HEK293 (cell line): Measurements from ENCODE around the gene TSACC.

Experiments
- CTCF ChIA-PET: fragments of 350-600 bp; formaldehyde crosslinking; extraction: SDS; loops from one replicate; lab custom pipeline; 2021; ENCODE audit warnings: antibody characterized with exemption; lab: Yijun Ruan, JAX
- POLR2A ChIA-PET: fragments of 300-600 bp; formaldehyde crosslinking; extraction: SDS; loops from one replicate; lab custom pipeline; 2020; ENCODE audit warnings: antibody characterized with exemption, inconsistent platforms; lab: Yijun Ruan, JAX
- H3K27ac ChIP-seq: fragments of 200-500 bp; sonication (Bioruptor generic); 2 replicates; pipeline ENCODE4 v1.5.1; 2014; ENCODE audit warnings: low read depth, low read length, control low read depth, inconsistent platforms; ENCODE audit errors: extremely low read depth
- H3K36me3 ChIP-seq, 2 experiments: fragments of 200-500 bp in 1 of 2; sonication (Bioruptor generic) in 1 of 2; 1 replicate in 1 of 2; 2 replicates in 1 of 2; pipeline ENCODE4 v1.5.1; 2014 to 2017; ENCODE audit warnings: inconsistent platforms in 2 of 2, low read length in 2 of 2; ENCODE audit not compliant: control insufficient read depth in 2 of 2, insufficient read depth in 1 of 2
- H3K4me1 ChIP-seq: fragments of 200-500 bp; sonication (Bioruptor generic); 2 replicates; pipeline ENCODE4 v1.5.1; 2014; ENCODE audit warnings: mild to moderate bottlenecking, low read length, inconsistent platforms; ENCODE audit not compliant: control insufficient read depth, insufficient read depth
- H3K4me3 ChIP-seq: 2 replicates; pipeline ENCODE4 v1.5.1; 2011; ENCODE audit warnings: low read depth, mild to moderate bottlenecking, control low read depth, low read length, moderate library complexity
- H3K9me3 ChIP-seq: fragments of 200-500 bp; sonication (Bioruptor generic); 2 replicates; pipeline ENCODE4 v1.5.1; 2014; ENCODE audit warnings: low read depth, low read length, inconsistent platforms; ENCODE audit not compliant: control insufficient read depth, insufficient read depth
- BCL11A ChIP-seq: fragments of 450-650 bp; formaldehyde crosslinking; IDR thresholded peaks from 2 replicates; pipeline ENCODE4 v1.5.1; 2016; ENCODE audit warnings: low read depth, missing biosample characterization, missing genetic modification characterization
- EGR2 ChIP-seq: fragments of 450-650 bp; formaldehyde crosslinking; IDR thresholded peaks from 2 replicates; pipeline ENCODE4 v1.5.1; 2016; ENCODE audit warnings: low read depth, missing biosample characterization, missing genetic modification characterization
- KLF16 ChIP-seq: fragments of 450-650 bp; formaldehyde crosslinking; IDR thresholded peaks from 2 replicates; pipeline ENCODE4 v1.5.1; 2017; ENCODE audit warnings: missing biosample characterization, missing genetic modification characterization
- YY2 ChIP-seq: fragments of 450-650 bp; formaldehyde crosslinking; IDR thresholded peaks from 2 replicates; pipeline ENCODE4 v1.5.1; 2016; ENCODE audit warnings: missing biosample characterization, missing genetic modification characterization
- ZBTB26 ChIP-seq: fragments of 450-650 bp; formaldehyde crosslinking; optimal IDR thresholded peaks from 2 replicates; pipeline ENCODE3; 2016; ENCODE audit warnings: missing biosample characterization, mild to moderate bottlenecking, missing genetic modification characterization
- ZBTB48 ChIP-seq: fragments of 450-650 bp; formaldehyde crosslinking; IDR thresholded peaks from 2 replicates; pipeline ENCODE4 v1.5.1; 2016; ENCODE audit warnings: missing biosample characterization, missing genetic modification characterization
- ZBTB7A ChIP-seq: fragments of 450-650 bp; formaldehyde crosslinking; IDR thresholded peaks from 2 replicates; pipeline ENCODE4 v1.5.1; 2016; ENCODE audit warnings: low read depth, missing biosample characterization, missing genetic modification characterization
- ZFHX2 ChIP-seq: fragments of 450-650 bp; formaldehyde crosslinking; conservative IDR thresholded peaks from 2 replicates; pipeline ENCODE4 v1.5.1; 2016; ENCODE audit warnings: missing biosample characterization, missing genetic modification characterization
- ZFP3 ChIP-seq: fragments of 450-650 bp; formaldehyde crosslinking; IDR thresholded peaks from 2 replicates; pipeline ENCODE4 v1.5.1; 2016; ENCODE audit warnings: low read depth, missing biosample characterization, missing genetic modification characterization
- ZNF16 ChIP-seq: fragments of 450-650 bp; formaldehyde crosslinking; IDR thresholded peaks from 2 replicates; pipeline ENCODE4 v1.5.1; 2016; ENCODE audit warnings: low read depth, missing biosample characterization, missing genetic modification characterization
- ZNF184 ChIP-seq: fragments of 450-650 bp; IDR thresholded peaks from 2 replicates; pipeline ENCODE4 v1.5.1; 2018; ENCODE audit warnings: missing biosample characterization, mild to moderate bottlenecking, missing genetic modification characterization
- ZNF2 ChIP-seq: fragments of 450-650 bp; formaldehyde crosslinking; IDR thresholded peaks from 2 replicates; pipeline ENCODE4 v1.5.1; 2016; ENCODE audit warnings: missing biosample characterization, missing genetic modification characterization
- ZNF391 ChIP-seq: fragments of 450-650 bp; formaldehyde crosslinking; IDR thresholded peaks from 2 replicates; pipeline ENCODE4 v1.5.1; 2016; ENCODE audit warnings: low read depth, missing biosample characterization, missing genetic modification characterization, borderline replicate concordance
- ZNF48 ChIP-seq: fragments of 450-650 bp; formaldehyde crosslinking; IDR thresholded peaks from 2 replicates; pipeline ENCODE4 v1.5.1; 2016; ENCODE audit warnings: missing biosample characterization, missing genetic modification characterization
- ZNF549 ChIP-seq: fragments of 450-650 bp; IDR thresholded peaks from 2 replicates; pipeline ENCODE4 v1.5.1; 2018; ENCODE audit warnings: missing biosample characterization, missing genetic modification characterization, mild to moderate bottlenecking, inconsistent platforms, moderate library complexity
- ZNF585B ChIP-seq: fragments of 450-650 bp; formaldehyde crosslinking; IDR thresholded peaks from 2 replicates; pipeline ENCODE4 v1.5.1; 2016; ENCODE audit warnings: missing biosample characterization, missing genetic modification characterization
- ZNF600 ChIP-seq: fragments of 450-650 bp; formaldehyde crosslinking; IDR thresholded peaks from 2 replicates; pipeline ENCODE4 v1.5.1; 2016; ENCODE audit warnings: missing biosample characterization, missing genetic modification characterization
- ZNF664 ChIP-seq: fragments of 450-650 bp; formaldehyde crosslinking; IDR thresholded peaks from 2 replicates; pipeline ENCODE4 v1.5.1; 2016; ENCODE audit warnings: missing biosample characterization, missing genetic modification characterization
- ZSCAN18 ChIP-seq: fragments of 450-650 bp; formaldehyde crosslinking; IDR thresholded peaks from 2 replicates; pipeline ENCODE4 v1.5.1; 2016; ENCODE audit warnings: missing biosample characterization, missing genetic modification characterization

TSACC gene

DNA sequence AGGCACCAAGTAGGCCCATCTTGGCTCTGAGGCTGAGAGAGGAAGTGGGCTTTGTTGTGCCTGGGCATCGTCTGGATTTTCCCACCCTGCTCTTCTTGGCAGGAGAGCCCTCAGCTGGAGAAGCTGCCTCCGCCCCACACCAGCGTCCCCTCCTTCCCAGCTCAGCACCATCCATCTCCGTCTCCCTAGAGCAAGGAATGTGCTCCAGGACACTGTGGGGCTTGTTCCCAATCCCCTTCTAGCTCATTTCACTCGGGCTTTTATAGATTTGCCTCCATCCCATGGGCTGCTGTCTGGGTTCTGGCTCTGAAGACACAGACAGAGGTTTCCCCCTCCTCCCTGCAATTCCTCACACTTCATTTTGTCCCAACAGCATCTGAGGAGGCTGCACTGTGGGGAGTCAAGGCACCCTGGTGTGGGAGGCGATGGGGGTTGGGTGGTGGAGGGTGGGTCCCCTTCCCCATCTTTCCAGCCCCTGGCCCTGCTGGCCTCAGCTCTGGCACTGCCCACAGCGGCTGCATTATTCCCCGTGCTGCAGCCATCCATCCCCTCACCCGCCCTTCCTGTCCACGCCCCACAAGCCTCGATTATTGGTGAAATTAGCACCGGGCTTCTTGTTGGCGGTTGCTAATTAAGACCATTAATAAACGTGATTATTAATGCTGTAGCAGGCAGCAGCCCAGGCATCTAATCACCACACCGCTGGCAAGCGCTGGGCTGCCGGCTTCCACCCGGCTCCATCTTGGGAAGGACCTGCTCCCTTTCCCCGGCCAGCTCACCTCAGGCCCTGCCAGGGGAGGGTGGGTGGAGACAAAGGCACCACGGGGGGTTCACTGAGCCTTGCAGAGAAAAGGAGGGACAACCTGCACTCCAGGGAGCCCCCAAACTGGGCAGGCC lies 52.4 kb downstream of the TSACC start:
- Histone ChIP-seq H3K36me3 (no peaks in the 10 kb centered on the region), H3K9me3 (no peaks in the 10 kb centered on the region), H3K4me3 (no peak overlapping the region), H3K27ac (no peak overlapping the region)
- CTCF ChIA-PET, result interaction anchor here (0.6 to 17.5 kb wide), 3 partner anchors 15 to 60 kb away, joined by 3 to 439 read pairs (median 3); no protein-coding TSS in a partner anchor
- no peak for TF ChIP-seq ZNF48
- peak; percentile 68; the same call in 1 of the 2 replicates for TF ChIP-seq ZBTB48 (tag by site-specific recombination)
- no peak for TF ChIP-seq ZFP3 (tag by site-specific recombination)
- TF ChIP-seq ZSCAN18 (tag by site-specific recombination), result no peak
- TF ChIP-seq, all 188 proteins: peak for 1
- H3K4me1 ChIP-seq, result no peaks in the 10 kb centered on the region
- POLR2A ChIA-PET, result interaction anchor here (0.5 kb wide), 1 partner anchor 22 kb away, joined by 3 read pairs; no protein-coding TSS in a partner anchor

DNA sequence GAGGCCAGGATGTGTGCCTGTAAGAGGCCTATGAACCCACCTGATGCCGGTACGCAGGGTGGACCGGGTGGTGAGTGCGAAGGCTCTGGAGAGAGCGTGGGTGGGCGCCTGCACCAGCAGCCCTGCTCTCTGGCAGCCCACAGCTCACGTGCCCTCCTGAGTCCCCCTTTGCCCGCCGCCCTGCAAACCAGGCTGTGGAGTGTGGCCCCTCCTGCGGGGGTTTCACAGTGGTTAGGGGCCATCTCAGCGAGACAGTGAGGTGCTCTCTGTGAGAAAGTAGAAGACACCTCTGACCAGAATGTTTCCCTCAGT lies 53.0 kb downstream of the TSACC start:
- no peak overlapping the region for H3K4me3 ChIP-seq
- ChIA-PET CTCF (interaction anchor here (0.6 to 17.5 kb wide), 3 partner anchors 14 to 59 kb away, joined by 3 to 439 read pairs (median 3); no protein-coding TSS in a partner anchor), POLR2A (no interaction called here)
- no peaks in the 10 kb centered on the region for H3K9me3 ChIP-seq
- no peak overlapping the region for H3K27ac ChIP-seq
- no peaks in the 10 kb centered on the region for H3K4me1 ChIP-seq
- H3K36me3 ChIP-seq, result no peaks in the 10 kb centered on the region
- TF ChIP-seq ZFHX2 (tag by site-specific recombination) (0 out of 2 replicates have a peak, but pooled peaks have one; percentile 15), ZNF391 (tag by site-specific recombination) (no peak), ZNF2 (tag by site-specific recombination) (no peak), YY2 (tag by site-specific recombination) (no peak)

DNA sequence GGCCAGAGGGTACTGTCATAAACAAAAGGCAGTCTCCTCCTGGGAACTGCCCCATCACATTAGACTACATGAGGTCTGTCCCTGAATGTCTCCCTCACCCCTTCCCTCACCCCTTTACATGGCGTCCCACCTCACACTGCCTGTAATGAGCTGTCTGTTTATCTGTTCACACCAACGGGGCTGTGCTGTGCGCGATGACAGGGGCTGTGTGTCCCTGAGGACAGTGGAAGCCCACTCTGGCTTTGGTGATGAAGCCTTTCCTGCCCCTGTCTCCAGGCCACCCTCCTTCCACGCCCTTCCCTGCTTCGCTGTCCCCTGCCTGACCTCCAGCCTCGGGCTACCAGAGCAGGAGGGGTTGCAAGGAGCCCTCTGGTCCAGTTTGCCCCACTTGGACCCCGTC lies 53.4 kb downstream of the TSACC start:
- ChIA-PET POLR2A (no interaction called here), CTCF (interaction anchor here (0.6 to 17.5 kb wide), 3 partner anchors 15 to 59 kb away, joined by 3 to 439 read pairs (median 3); no protein-coding TSS in a partner anchor)
- H3K4me1 ChIP-seq, result no peaks in the 10 kb centered on the region
- TF ChIP-seq ZBTB7A (tag by site-specific recombination) (no peak), ZBTB26 (tag by site-specific recombination) (no peak), ZNF600 (tag by site-specific recombination) (no peak), ZNF585B (tag by site-specific recombination) (no peak), BCL11A (no peak), ZNF549 (tag by site-specific recombination) (no peak), ZNF184 (tag by site-specific recombination) (no peak), KLF16 (tag by site-specific recombination) (no peak), ZNF664 (tag by site-specific recombination) (no peak), EGR2 (no peak), ZNF16 (tag by site-specific recombination) (no peak)
- H3K27ac ChIP-seq, result no peak overlapping the region
- no peaks in the 10 kb centered on the region for H3K36me3 ChIP-seq
- no peaks in the 10 kb centered on the region for H3K9me3 ChIP-seq
- H3K4me3 ChIP-seq, result no peak overlapping the region
